Measurements from ENCODE around the gene NXN.
"Not testable (repeated sequence)": the region's sequence is repeated elsewhere in the genome, so short reads cannot be mapped to it uniquely, and the experiment has no call there.

Gene NXN

GRCh38 chr17:855569-855968 lies 124.0 kb downstream of the NXN start:
- no peak for DNase-seq

- not testable (repeated sequence) for DNase-seq
Observed at GRCh38 chr17:852850-853249, 126.7 kb downstream of the NXN start.

- no peak for DNase-seq
Observed at GRCh38 chr17:852349-852748, 127.2 kb downstream of the NXN start.

GRCh38 chr17:851924-852323 lies 127.7 kb downstream of the NXN start:
- DNase-seq = no peak

- DNase-seq = no peak
Observed at GRCh38 chr17:850851-851763, 128.5 kb downstream of the NXN start.

- DNase-seq = no peak
Observed at GRCh38 chr17:850086-850850, 129.3 kb downstream of the NXN start.

GRCh38 chr17:848402-848801 lies 131.2 kb downstream of the NXN start:
- DNase-seq = no peak

GRCh38 chr17:846901-847843 lies 132.4 kb downstream of the NXN start:
- DNase-seq = no peak

GRCh38 chr17:841313-841712 lies 138.3 kb downstream of the NXN start:
- no peak for DNase-seq

- no peak for DNase-seq
Observed at GRCh38 chr17:838486-838885, 141.1 kb downstream of the NXN start.

- no peak for DNase-seq
Observed at GRCh38 chr17:836151-836550, 143.4 kb downstream of the NXN start.

GRCh38 chr17:835721-836120 lies 143.9 kb downstream of the NXN start:
- DNase-seq = not testable (repeated sequence)

- no peak for DNase-seq
Observed at GRCh38 chr17:835263-835662, 144.3 kb downstream of the NXN start.

GRCh38 chr17:834136-834535 lies 145.4 kb downstream of the NXN start:
- no peak for DNase-seq

GRCh38 chr17:830950-831349 lies 148.6 kb downstream of the NXN start:
- no peak for DNase-seq

GRCh38 chr17:830381-830780 lies 149.2 kb downstream of the NXN start:
- no peak for DNase-seq

GRCh38 chr17:829614-830013 lies 150.0 kb downstream of the NXN start:
- DNase-seq = not testable (repeated sequence)

GRCh38 chr17:828761-829160 lies 150.8 kb downstream of the NXN start:
- DNase-seq = no peak

- DNase-seq = no peak
Observed at GRCh38 chr17:826778-827177, 152.8 kb downstream of the NXN start.

GRCh38 chr17:825216-825615 lies 154.4 kb downstream of the NXN start:
- no peak for DNase-seq

GRCh38 chr17:824378-824777 lies 155.2 kb downstream of the NXN start:
- no peak for DNase-seq

- DNase-seq = no peak
Observed at GRCh38 chr17:823501-823902, 156.1 kb downstream of the NXN start.

- DNase-seq = no peak
Observed at GRCh38 chr17:819251-819650, 160.3 kb downstream of the NXN start.
